HG03469 (cell line): ENCODE measurements around the gene FGF2.
"Not testable (repeated sequence)": the region's sequence is repeated elsewhere in the genome, so short reads cannot be mapped to it uniquely, and the experiment has no call there.

Source experiments
- ATAC-seq: cut with Tn5 transposase; IDR thresholded peaks from one replicate; pipeline ENCODE4 v1.9.1; 2021; ENCODE audit warnings: mild to moderate bottlenecking, moderate library complexity, moderate number of reproducible peaks; ENCODE audit not compliant: unreplicated experiment

Gene FGF2

DNA sequence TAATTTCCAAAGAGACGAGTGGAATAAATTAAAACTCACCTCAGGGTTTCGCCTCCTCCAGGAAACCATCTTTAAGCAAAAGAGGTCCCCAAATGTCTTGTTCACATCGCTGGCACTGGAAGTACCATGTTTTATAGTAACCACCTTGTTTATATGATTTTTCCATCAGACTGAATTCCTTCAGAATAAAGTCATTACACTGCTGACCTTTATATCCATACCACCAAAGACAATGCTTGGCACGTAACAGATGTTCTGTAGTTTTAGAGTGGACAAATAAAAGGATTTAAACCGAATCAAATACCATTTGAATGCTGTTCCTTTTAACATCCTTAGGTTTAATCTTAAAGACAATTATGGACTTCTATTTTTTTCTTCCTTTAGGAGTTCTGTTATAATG is 91.1 kb downstream of the FGF2 start:
- ATAC-seq, result no peak

DNA sequence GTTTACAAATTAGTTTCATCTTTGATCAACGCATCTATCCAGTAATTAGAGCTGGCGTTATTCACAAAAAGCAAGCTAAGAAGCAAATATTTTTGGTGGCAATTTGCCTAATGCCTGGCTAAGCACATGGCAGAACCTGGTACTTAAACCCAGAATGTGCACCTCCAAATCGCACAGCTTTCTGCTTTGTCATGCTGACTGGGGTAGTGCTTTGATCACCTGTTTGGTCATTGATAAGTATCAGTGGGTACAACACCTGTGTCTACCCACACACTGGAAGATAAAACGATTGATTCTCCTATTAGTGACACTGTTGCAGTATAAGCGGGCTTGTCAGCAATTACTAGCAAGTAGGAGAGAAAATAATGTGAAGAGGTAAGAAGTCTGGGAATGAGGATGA is 93.8 kb downstream of the FGF2 start:
- no peak for ATAC-seq

GRCh38 chr4:122921300-122921699 is 94.7 kb downstream of the FGF2 start:
- ATAC-seq, result no peak

DNA sequence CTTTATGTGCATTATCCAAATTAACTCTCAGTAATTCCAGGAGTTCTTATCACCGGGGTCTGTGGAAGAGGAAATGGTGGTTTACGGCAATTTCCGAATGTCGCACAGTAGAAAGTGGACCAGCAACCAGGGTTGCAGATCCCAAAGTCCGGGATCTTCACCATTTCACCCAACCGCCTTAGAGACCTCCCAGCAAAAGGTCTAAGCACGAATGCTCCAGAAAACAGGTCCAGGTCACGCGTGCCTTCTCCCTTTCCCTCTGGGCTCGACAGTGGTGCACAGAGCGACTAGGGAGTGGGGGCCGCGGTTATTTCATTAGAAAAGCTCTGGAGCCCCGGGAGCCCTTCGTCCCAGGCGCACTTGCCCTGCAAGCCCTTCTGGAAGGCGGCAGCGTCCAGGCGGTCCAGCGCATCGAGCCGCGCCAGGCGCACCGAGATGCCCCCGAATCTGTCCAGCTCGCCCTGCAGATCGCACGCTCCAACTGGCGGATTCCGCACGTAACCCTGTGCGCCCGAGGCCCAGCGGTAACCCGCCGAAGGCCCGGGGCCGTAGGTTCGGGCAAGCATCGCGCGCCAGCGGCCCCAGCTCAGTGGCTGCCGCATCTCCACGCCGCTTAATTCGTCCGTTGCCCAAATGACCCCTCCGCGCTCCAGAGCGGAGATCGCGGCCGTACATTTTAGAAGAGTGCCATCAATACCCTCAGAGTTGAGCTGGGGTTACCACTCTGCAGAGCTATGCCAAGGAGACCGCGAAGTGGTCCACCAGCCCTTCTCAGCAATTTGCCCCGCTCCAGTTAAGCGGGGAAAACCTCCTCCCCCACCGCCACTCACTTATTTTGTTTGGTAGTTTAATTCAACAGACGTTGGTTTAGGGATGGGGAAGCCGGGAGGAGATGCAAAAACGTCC is 95.6 kb downstream of the FGF2 start, which contains the start of gene NUDT6:
Gene NUDT6, minus strand, starts transcription at position 627 of the 906 bp plus-strand sequence. Its CDS starts 25 bp downstream, at position 602.
- ATAC-seq, result peak; percentile 35

DNA sequence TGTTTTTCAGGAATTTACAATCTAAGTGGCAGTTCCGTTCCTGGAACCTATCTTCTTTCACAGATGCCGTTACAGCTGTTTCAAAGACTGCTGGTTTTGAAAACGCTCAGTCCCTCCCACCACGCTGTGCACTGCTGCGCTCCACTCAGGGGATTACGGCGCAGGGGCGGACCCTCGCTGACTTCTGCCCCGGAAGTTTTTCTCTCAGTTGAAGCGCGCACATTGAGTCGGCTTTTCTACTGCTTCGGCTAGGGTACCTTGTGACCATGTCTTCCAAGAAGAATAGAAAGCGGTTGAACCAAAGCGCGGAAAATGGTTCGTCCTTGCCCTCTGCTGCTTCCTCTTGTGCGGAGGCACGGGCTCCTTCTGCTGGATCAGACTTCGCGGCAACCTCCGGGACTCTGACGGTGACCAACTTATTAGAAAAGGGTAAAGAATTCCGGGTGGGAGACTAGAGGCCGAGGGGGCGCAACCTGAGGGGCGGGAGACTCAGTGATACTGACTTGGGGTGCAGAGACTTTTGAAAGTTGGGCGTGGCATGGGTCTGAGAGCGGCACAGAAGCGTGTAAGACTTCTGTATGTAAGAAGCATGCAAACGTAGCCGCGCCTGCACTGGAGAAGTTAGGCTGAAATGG is 96.4 kb downstream of the FGF2 start:
- ATAC-seq, result peak; percentile 89

- no peak for ATAC-seq
Observed at GRCh38 chr4:122928930-122929329, 102.3 kb downstream of the FGF2 start.

DNA sequence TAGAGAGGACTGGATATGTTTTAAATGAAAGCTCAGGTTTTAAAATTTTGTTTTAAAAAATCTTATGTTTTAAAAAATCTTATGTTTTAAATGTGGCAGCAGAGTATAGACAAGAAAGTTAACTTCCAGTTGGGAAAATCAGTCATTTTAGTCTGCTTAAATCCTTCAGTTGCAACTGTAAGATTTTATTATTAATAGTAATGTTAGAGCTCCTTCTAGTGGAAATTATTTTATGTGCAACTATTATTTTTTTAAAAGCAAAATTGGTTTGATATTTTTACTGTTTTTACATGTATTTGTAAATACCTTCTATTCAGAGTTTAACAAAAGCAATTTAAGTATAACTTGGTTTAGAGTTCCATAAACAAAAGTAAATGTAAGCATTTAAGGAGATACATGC is 104.2 kb downstream of the FGF2 start:
- no peak for ATAC-seq

DNA sequence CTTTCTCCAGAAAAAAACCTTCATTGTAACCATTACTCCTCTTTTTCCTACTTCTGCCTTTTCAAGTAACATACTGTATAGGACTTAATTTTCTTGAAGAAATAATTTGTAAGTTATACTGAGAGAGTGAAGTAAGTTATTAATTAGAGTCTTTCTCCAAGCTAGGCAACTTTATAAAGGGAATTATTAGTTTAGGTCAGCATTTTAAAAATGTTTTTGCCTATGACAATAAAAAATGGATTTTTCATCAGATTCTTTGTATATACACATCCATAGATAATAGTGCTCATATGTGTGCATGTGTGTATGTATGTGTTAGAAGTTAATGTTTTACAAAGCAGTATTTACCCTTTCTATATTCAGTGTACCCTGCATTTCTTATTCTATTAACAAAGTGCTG is 106.1 kb downstream of the FGF2 start:
- no peak for ATAC-seq

GRCh38 chr4:122945136-122945535 is 118.5 kb downstream of the FGF2 start:
- not testable (repeated sequence) for ATAC-seq

DNA sequence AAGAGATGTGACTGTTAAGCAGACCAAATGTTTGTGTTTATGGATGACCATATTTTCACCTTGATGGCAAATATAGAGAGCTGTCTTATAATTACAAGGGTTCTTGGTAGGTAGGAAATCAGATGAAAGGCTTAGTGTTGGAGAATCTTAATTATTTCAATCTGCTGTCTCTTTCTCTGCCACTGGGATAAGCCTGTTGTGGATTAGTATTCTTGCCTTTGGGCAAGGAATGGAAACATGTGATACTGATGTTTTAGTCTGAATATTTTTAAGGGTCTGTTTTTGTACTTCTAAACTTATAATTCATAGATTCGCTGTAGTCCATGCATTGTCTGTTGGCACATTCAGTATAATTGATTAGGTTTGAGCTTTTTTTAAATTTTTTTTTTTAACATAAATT is 119.5 kb downstream of the FGF2 start:
- ATAC-seq, result no peak
